ENCODE data around the gene SUCO.
"Not testable (repeated sequence)": the region's sequence is repeated elsewhere in the genome, so short reads cannot be mapped to it uniquely, and the experiment has no call there.

Gene SUCO

DNA sequence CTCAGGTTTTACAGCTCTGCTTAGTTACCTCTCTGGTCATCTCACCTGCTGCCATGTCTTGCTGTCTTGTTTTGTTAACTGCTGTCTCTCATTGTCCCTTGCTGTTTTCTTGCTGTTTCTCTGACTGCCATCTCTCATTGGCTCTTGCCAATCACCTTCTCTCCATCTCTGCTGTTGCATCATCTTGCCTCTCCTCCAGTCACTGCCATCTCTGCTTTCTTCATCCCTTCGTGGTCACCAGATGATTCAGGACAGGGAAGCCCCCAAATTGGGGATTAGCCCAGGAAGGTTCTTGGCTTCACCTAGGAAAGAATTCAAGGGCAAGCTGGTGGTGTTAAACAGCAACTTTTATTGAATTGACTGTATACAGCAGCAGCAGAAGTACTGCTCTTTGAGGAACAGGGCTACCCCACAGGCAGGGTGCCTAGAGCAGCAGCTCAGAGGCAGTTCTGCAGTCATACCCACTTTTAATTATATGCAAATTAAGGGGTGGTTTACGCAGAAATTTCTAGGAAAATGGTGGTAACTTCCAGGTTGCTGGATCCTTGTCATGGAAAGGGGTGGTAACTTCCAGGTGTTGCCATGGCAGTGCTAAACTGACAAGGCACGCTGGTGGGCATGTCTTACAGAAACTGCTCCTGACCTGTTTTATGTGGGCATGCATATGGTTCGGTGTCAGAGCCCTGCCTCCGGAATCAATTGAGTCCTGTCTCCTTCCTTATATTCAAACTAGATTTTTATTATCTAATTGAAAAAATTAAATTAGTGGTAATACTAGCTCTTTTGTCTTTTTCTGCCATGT lies 33.4 kb downstream of the SUCO start:
- DNase-seq, result no peak

- DNase-seq, result no peak
Measured at GRCh38 chr1:172567720-172568119, 34.8 kb downstream of the SUCO start.

- DNase-seq, result no peak
Measured at GRCh38 chr1:172574080-172574479, 41.1 kb downstream of the SUCO start.

DNA sequence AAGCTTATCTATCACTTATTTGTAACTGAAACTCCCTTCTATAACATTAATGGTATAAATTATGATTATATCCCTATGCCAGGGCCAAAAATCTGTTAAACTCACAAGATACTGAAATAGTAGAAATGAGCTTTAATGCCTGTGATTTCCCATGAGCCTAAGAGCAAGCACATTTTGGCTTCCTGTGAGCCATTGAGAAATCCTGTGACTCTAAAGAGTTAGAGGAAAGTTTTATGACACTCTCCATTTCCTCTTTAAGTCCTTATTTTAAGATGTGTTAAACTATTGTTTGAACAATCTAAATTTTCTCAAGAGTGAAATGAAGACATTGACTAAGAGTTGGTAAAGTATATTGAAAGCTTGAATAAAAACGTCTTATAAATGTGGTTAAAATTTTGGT lies 45.6 kb downstream of the SUCO start:
- no peak for DNase-seq

GRCh38 chr1:172581273-172581672 lies 48.3 kb downstream of the SUCO start:
- DNase-seq, result no peak

- no peak for DNase-seq
Measured at GRCh38 chr1:172581779-172582178, 48.8 kb downstream of the SUCO start.

DNA sequence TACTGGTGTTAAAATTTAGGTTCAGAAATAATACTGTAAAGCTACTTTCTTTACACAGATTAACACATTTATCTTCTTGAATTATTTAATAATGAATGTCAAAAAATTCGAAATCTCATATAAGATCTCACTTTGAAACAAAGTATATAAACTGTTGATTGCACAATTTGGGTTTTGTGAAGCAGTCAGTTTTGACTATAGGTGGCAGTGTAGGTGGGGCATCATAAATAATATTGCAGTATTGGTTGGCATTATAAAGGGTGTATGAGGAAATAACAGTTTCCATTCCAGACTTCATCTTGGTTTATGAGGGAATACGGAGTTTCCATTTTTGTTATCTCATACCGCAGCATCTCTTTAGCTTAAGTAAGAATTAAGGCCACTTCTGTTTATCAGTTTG lies 49.9 kb downstream of the SUCO start:
- DNase-seq, result no peak

DNA sequence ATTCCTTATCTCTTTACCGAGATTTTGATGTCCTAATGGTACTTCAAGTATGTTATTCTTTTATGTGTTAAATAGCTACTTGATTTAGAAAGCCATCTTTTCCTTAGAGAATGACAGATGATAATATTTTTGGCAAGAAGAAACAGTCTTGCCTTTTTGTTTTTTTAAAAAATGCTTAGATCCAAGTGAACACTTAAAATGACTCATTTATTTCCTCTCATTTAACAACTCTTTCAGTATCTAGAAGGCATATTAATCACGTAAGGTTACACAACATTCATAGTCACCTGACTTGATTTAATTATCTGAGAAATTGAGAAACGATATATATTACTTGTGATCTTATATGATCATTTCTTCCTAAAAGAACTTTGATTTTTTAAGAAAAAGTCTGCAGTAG lies 52.4 kb downstream of the SUCO start:
- no peak for DNase-seq

- DNase-seq, result no peak
Measured at GRCh38 chr1:172585861-172586260, 52.9 kb downstream of the SUCO start.

DNA sequence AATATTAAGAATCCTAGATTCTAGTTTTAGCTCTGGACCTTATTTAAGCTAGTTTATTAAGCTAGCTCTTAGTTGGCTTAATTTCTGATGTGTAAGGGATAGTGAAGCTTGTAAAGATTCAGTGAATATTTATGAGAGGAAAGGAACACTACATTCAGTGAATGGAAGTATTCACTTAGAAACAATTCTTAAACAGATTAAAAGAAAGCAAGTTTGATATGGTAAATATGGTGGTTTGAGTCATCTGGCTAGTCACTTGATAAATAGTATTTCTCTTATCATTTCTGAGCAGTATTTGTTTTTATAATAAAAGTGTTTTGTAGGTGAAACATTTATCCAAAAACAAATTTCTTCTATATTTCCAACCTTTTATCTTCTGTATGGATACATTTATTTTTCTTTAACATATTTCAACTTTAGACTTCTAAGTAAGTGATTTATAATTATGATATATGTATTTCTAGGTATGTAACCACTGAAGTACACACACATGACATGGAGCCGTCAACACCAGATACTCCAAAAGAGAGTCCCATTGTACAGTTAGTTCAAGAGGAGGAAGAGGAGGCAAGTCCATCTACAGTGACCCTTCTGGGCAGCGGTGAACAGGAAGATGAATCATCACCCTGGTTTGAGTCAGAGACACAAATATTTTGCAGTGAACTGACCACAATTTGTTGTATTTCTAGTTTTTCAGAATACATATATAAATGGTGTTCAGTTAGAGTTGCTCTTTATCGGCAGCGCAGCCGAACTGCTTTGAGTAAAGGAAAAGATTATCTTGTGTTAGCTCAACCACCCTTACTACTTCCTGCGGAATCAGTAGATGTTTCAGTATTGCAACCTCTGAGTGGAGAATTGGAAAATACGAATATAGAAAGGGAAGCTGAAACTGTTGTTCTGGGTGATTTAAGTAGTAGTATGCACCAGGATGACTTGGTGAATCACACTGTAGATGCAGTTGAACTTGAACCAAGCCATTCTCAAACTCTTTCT lies 55.6 kb downstream of the SUCO start:
- DNase-seq, result no peak

DNA sequence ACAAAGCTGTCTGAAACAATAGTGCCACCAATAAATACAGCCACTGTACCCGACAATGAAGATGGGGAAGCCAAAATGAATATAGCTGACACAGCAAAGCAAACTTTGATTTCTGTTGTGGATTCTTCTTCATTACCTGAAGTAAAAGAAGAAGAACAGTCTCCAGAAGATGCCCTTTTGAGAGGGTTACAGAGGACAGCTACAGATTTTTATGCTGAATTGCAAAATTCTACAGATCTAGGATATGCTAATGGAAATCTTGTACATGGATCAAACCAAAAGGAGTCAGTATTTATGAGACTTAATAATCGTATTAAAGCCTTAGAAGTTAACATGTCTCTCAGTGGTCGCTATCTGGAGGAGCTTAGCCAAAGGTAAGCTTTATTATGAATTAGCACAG lies 56.6 kb downstream of the SUCO start:
- DNase-seq, result no peak

GRCh38 chr1:172591429-172591828 lies 58.5 kb downstream of the SUCO start:
- not testable (repeated sequence) for DNase-seq

DNA sequence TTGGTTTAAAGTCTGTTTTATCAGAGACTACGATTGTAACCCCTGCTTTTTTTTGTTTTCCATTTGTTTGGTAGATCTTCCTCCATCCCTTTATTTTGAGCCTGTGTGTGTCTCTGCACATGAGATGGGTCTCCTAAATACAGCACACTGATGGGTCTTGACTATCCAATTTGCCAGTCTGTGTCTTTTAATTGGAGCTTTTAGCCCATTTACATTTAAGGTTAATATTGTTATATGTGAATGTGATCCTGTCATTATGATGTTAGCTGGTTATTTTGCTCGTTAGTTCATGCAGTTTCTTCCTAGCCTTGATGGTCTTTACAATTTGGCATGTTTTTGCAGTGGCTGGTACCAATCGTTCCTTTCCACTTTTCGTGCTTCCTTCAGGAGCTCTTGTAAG lies 62.1 kb downstream of the SUCO start:
- DNase-seq, result not testable (repeated sequence)

GRCh38 chr1:172596782-172597181 lies 63.8 kb downstream of the SUCO start:
- not testable (repeated sequence) for DNase-seq

- no peak for DNase-seq
Measured at GRCh38 chr1:172599912-172600311, 67.0 kb downstream of the SUCO start.

DNA sequence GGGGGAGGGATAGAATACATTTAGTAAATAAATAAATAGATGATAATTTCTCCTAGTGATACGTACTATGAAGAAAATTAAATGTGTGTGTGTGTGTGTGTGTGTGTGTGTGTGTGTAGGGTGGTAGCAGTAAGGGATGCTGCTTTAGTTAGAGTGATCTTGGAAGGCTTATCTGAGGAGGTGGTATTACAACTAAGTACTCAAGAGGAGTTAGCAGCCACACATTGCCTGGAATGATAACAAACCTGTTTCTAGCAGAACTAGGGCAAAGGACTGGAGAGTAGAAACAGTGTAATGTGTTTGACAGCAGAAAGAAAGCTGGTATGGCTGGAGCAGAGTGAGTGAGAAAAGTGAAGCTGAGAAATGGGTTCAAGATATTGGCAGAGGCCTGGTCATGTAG lies 67.7 kb downstream of the SUCO start:
- DNase-seq, result no peak

GRCh38 chr1:172601046-172601630 lies 68.2 kb downstream of the SUCO start:
- DNase-seq, result no peak

DNA sequence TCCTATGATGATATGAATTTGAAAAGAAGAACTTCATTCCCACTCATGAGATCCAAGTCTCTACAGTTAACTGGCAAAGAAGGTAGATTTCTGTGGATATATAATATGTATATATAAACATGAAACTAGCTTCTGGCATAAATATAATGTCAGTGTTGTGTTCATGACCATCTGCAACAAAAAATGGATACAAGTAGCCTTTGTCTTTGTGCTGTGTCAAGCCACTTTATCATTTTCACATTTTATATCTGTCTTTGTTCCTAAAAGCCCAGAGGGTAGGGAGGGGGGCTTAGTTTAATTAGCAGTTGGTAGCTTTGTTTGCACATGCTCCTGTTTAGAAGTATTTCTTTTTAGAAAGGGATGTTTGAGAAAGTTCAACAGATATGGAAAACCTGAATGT lies 69.8 kb downstream of the SUCO start:
- DNase-seq, result no peak

DNA sequence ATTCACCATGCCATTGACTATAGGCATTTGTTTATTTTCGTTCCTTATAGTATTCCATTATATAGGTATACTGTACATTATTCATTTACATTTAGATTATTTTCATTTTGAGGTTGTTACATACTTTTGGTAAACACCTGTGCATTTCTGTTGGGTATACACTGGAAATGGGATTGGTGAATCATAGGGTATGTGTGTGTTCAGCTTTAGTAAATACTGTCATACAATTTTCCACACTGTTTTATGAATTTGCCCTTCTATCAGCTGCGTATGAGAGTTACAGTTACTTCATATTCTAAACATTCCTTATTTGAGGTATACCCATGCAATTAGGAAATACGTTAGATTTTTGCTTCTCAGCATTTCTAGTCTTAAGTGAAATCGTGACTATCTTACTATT lies 70.9 kb downstream of the SUCO start:
- no peak for DNase-seq

DNA sequence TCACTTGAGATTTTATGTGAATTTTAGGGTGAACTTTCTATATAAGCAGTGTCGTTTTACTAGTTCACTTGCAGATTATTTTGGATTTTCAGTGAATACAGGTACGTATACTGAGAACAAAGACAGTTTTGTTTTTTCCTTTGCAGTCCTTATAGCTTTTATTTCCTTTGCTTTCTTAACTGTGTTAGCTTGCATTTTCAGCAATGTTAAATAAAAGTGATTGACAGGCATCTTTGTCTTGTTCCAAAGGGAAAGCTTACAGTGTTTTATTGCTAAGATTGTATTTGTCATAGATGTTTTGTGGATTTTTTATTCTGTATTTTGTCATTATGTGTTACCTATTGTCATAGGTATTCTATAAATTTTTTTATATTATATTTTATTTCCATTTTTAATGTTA lies 72.7 kb downstream of the SUCO start:
- no peak for DNase-seq

- DNase-seq, result no peak
Measured at GRCh38 chr1:172607145-172607544, 74.2 kb downstream of the SUCO start.

- no peak for DNase-seq
Measured at GRCh38 chr1:172608098-172608601, 75.2 kb downstream of the SUCO start.

DNA sequence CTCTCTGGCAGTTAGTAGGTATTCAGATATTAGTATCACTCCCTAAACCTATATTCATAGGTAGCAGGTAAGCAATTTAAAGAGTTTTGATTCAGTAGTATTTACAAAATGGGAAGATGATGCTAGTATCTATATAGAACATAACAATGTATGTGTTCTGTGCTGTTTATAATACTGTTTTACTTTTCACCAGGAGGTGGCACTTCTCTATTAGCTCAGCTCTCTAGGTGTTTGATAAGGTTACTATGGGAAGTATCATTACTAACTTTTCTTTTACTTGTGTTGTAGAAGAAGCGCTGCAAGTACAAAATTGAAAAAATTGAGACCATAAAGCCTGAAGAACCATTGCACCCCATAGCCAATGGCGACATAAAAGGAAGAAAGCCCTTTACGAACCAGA lies 76.6 kb downstream of the SUCO start:
- DNase-seq, result no peak

All from eye (tissue), 1 donor.